K562 (cell line): ENCODE results near the gene PRCD.

Experiments used
- CTCF ChIP-seq, 3 experiments: IDR thresholded peaks in 2 of 3; conservative IDR thresholded peaks in 1 of 3; 2 replicates each; pipeline ENCODE4 v1.5.1; 2011 to 2012; ENCODE audit warnings: low read length in 3 of 3, mild to moderate bottlenecking in 3 of 3, control low read depth in 2 of 3, improper control_type of control experiment in 1 of 3, inconsistent platforms in 1 of 3, low read depth in 1 of 3, mixed read lengths in 1 of 3, moderate library complexity in 1 of 3; ENCODE audit not compliant: insufficient read depth in 2 of 3
- IRF9 ChIP-seq: fragments of 450-650 bp; IDR thresholded peaks from 2 replicates; pipeline ENCODE4 v1.6.1; 2016; ENCODE audit warnings: missing biosample characterization, missing genetic modification characterization
- KLF16 ChIP-seq: IDR thresholded peaks from 2 replicates; pipeline ENCODE4 v1.6.1; 2016; ENCODE audit warnings: antibody characterized with exemption
- MGA ChIP-seq: fragments of 450-650 bp; IDR thresholded peaks from 2 replicates; pipeline ENCODE4 v1.6.1; 2016; ENCODE audit warnings: mild to moderate bottlenecking, moderate library complexity
- ZC3H11A ChIP-seq: IDR thresholded peaks from 2 replicates; pipeline ENCODE4 v1.6.1; 2012; ENCODE audit warnings: low read depth, low read length, improper control_type of control experiment
- ZNF239 ChIP-seq: fragments of 250-450 bp; sonication (Bioruptor Pico); IDR thresholded peaks from 2 replicates; pipeline ENCODE4 v1.4.0; 2020; ENCODE audit warnings: mild to moderate bottlenecking
- ZNF316 ChIP-seq: fragments of 450-650 bp; IDR thresholded peaks from 2 replicates; pipeline ENCODE4 v1.6.1; 2016

- TF ChIP-seq ZNF316: no peak
- no peak for TF ChIP-seq KLF16
- no peak for TF ChIP-seq CTCF (IDR thresholded peaks at IDR 0.05 in 2 of 3, conservative IDR thresholded peaks at IDR 0.05 in 1 of 3; ENCODE audit: insufficient read depth in 2 of 3, low read depth in 1 of 3, low read length in 3 of 3)
- TF ChIP-seq MGA: no peak
- no peak for TF ChIP-seq ZNF239 (CRISPR knock-in tag)
- TF ChIP-seq IRF9 (tag): no peak
- no peak for TF ChIP-seq ZC3H11A
These were observed 8.3 kb upstream of the PRCD start for GRCh38 chr17:76531486-76532038.
